SK-N-SH (cell line): ENCODE results near the gene SHH. TPM values are rescaled to one million over a fixed set of nuclear protein-coding genes. Genes with fewer than 3 reads are reported as not detected.
A peak's percentile ranks its signal among the peaks of the same experiment; 100 is the strongest.

Source experiments
- CTCF ChIA-PET: fragments of 300-600, 350-600 bp; formaldehyde crosslinking; extraction: SDS; loops from one replicate; lab custom pipeline; 2021; lab: Yijun Ruan, JAX
- POLR2A ChIA-PET: fragments of 350-600 bp; sonication (Branson Sonifier 250); formaldehyde crosslinking; extraction: SDS; loops from one replicate; lab custom pipeline; 2020; ENCODE audit warnings: antibody characterized with exemption, inconsistent platforms; lab: Yijun Ruan, JAX
- DNase-seq: peaks from one replicate; pipeline ENCODE4 v3.0.0; 2012
- H2AFZ ChIP-seq: fragments of 200-600 bp; sonication (generic); 2 replicates; pipeline ENCODE4 v1.8.1; 2016; ENCODE audit warnings: antibody characterized with exemption, mild to moderate bottlenecking, low read depth
- H3F3A ChIP-seq: fragments of 200-600 bp; sonication (generic); replicated peaks from 2 replicates; pipeline ENCODE3; 2016; ENCODE audit warnings: antibody characterized with exemption, mild to moderate bottlenecking; ENCODE audit not compliant: insufficient read depth
- H3K27ac ChIP-seq, 2 experiments: fragments of 200-500 bp in 1 of 2; fragments of 200-600 bp in 1 of 2; sonication (Bioruptor generic) in 1 of 2; sonication (generic), shearing (Covaris generic) in 1 of 2; 2 replicates each; pipeline versions ENCODE4 v1.5.1 to v1.6.1; 2014 to 2016; ENCODE audit warnings: low read depth in 2 of 2, inconsistent platforms in 1 of 2, low read length in 1 of 2, mild to moderate bottlenecking in 1 of 2, mixed read lengths in 1 of 2
- H3K27me3 ChIP-seq: fragments of 200-600 bp; sonication (generic), shearing (Covaris generic); 2 replicates; pipeline ENCODE4 v1.6.1; 2016; ENCODE audit warnings: mixed run types; ENCODE audit not compliant: insufficient read depth
- H3K36me3 ChIP-seq, 2 experiments: fragments of 200-500 bp in 1 of 2; fragments of 200-600 bp in 1 of 2; sonication (Bioruptor generic) in 1 of 2; sonication (generic) in 1 of 2; replicated peaks in 1 of 2; 2 replicates each; pipeline versions ENCODE3 to v1.5.1; 2014 to 2016; ENCODE audit warnings: low read length in 1 of 2, mild to moderate bottlenecking in 1 of 2; ENCODE audit not compliant: insufficient read depth in 2 of 2, control insufficient read depth in 1 of 2
- H3K4me1 ChIP-seq, 2 experiments: fragments of 200-500 bp in 1 of 2; fragments of 200-600 bp in 1 of 2; sonication (Bioruptor generic) in 1 of 2; sonication (generic), shearing (Covaris generic) in 1 of 2; 2 replicates each; pipeline versions ENCODE4 v1.5.1 to v1.6.1; 2014 to 2016; ENCODE audit warnings: low read depth in 1 of 2, low read length in 1 of 2, mixed run types in 1 of 2; ENCODE audit not compliant: insufficient read depth in 2 of 2, control insufficient read depth in 1 of 2
- H3K4me2 ChIP-seq: fragments of 200-600 bp; sonication (generic), shearing (Covaris generic); 2 replicates; pipeline ENCODE4 v1.6.1; 2017; ENCODE audit warnings: mixed run types
- H3K4me3 ChIP-seq, 2 experiments: fragments of 200-500 bp in 1 of 2; fragments of 200-600 bp in 1 of 2; sonication (Bioruptor generic) in 1 of 2; sonication (generic), shearing (Covaris generic) in 1 of 2; 2 replicates each; pipeline versions ENCODE4 v1.5.1 to v1.8.1; 2014 to 2016; ENCODE audit warnings: low read depth in 2 of 2, inconsistent platforms in 1 of 2, low read length in 1 of 2, mild to moderate bottlenecking in 1 of 2, mixed read lengths in 1 of 2, moderate library complexity in 1 of 2
- H3K79me2 ChIP-seq: fragments of 200-600 bp; sonication (generic); 2 replicates; pipeline ENCODE4 v1.8.1; 2017; ENCODE audit warnings: mild to moderate bottlenecking; ENCODE audit not compliant: insufficient read depth
- H3K9ac ChIP-seq: fragments of 200-600 bp; sonication (generic); 2 replicates; pipeline ENCODE4 v1.6.1; 2017; ENCODE audit warnings: mixed run types
- H3K9me2 ChIP-seq: fragments of 200-600 bp; sonication (generic); 2 replicates; pipeline ENCODE4 v1.6.1; 2017; ENCODE audit warnings: mixed run types
- H3K9me3 ChIP-seq: fragments of 200-600 bp; sonication (generic); 2 replicates; pipeline ENCODE4 v1.6.1; 2017; ENCODE audit warnings: mixed run types, mild to moderate bottlenecking, moderate library complexity
- H4K20me1 ChIP-seq: fragments of 200-600 bp; sonication (generic); 2 replicates; pipeline ENCODE4 v1.6.1; 2017; ENCODE audit warnings: mild to moderate bottlenecking, mixed run types; ENCODE audit not compliant: insufficient read depth
- CHD2 ChIP-seq: fragments of 150-350 bp; IDR thresholded peaks from 2 replicates; pipeline ENCODE4 v1.6.1; 2018; ENCODE audit warnings: low read length; ENCODE audit not compliant: partially characterized antibody
- CTCF ChIP-seq: fragments of 200-600 bp; sonication (generic); IDR thresholded peaks from 2 replicates; pipeline ENCODE4 v1.6.1; 2017; ENCODE audit warnings: antibody characterized with exemption, mild to moderate bottlenecking, moderate library complexity
- ELF1 ChIP-seq: IDR thresholded peaks from 2 replicates; pipeline ENCODE4 v1.4.0; 2012
- EP300 ChIP-seq, 2 experiments: IDR thresholded peaks; 2 replicates each; pipeline versions ENCODE4 v1.4.0 to v1.6.1; 2012; ENCODE audit warnings: borderline replicate concordance in 1 of 2, low read depth in 1 of 2, low read length in 1 of 2
- EZH2phosphoT487 ChIP-seq: fragments of 200-600 bp; sonication (generic); IDR thresholded peaks from 2 replicates; pipeline ENCODE4 v1.6.1; 2017; ENCODE audit warnings: low read depth, mixed run types, mild to moderate bottlenecking, antibody characterized with exemption, moderate library complexity, borderline replicate concordance
- FOSL2 ChIP-seq: IDR thresholded peaks from 2 replicates; pipeline ENCODE4 v1.4.0; 2012; ENCODE audit warnings: low read depth, mild to moderate bottlenecking, moderate library complexity, borderline replicate concordance
- FOXJ3 ChIP-seq: sonication (generic); formaldehyde crosslinking; IDR thresholded peaks from 2 replicates; pipeline ENCODE4 v1.5.1; 2020; ENCODE audit warnings: mild to moderate bottlenecking, missing genetic modification reagents
- FOXM1 ChIP-seq: IDR thresholded peaks from 2 replicates; pipeline ENCODE4 v1.4.0; 2012; ENCODE audit warnings: low read depth, mild to moderate bottlenecking
- GABPA ChIP-seq: IDR thresholded peaks from 2 replicates; pipeline ENCODE4 v1.4.0; 2012; ENCODE audit warnings: low read depth, mild to moderate bottlenecking
- GATA2 ChIP-seq: sonication (generic); formaldehyde crosslinking; IDR thresholded peaks from 2 replicates; pipeline ENCODE4 v1.5.0; 2020; ENCODE audit warnings: mild to moderate bottlenecking, missing genetic modification reagents
- JUND ChIP-seq: IDR thresholded peaks from 2 replicates; pipeline ENCODE4 v1.4.0; 2012
- MXI1 ChIP-seq: IDR thresholded peaks from 2 replicates; pipeline ENCODE4 v1.6.1; 2012; ENCODE audit warnings: mild to moderate bottlenecking, low read depth, low read length, improper control_type of control experiment
- PBX3 ChIP-seq: IDR thresholded peaks from 2 replicates; pipeline ENCODE4; 2012
- POLR2AphosphoS5 ChIP-seq: IDR thresholded peaks from 2 replicates; pipeline ENCODE4 v1.6.1; 2012; ENCODE audit warnings: low read depth, low read length
- RXRA ChIP-seq: IDR thresholded peaks from 2 replicates; pipeline ENCODE4 v1.4.0; 2012; ENCODE audit warnings: low read depth, mild to moderate bottlenecking, borderline replicate concordance
- SMC3 ChIP-seq: IDR thresholded peaks from 2 replicates; pipeline ENCODE4 v1.6.1; 2012; ENCODE audit warnings: low read depth, low read length, improper control_type of control experiment
- TAF1 ChIP-seq: IDR thresholded peaks from 2 replicates; pipeline ENCODE4 v1.6.1; 2012; ENCODE audit warnings: low read depth, mild to moderate bottlenecking, low read length, moderate library complexity, borderline replicate concordance
- TCF12 ChIP-seq: IDR thresholded peaks from 2 replicates; pipeline ENCODE4 v1.4.0; 2012
- YY1 ChIP-seq: IDR thresholded peaks from 2 replicates; pipeline ENCODE4 v1.4.0; 2012; ENCODE audit warnings: low read depth, mild to moderate bottlenecking
- ZBTB33 ChIP-seq: IDR thresholded peaks from 2 replicates; pipeline ENCODE4 v1.4.0; 2012; ENCODE audit warnings: low read depth, borderline replicate concordance
- WGBS: methylation state at CpG from one replicate; pipeline ENCODE4 v1.1.6; 2017; ENCODE audit warnings: low lambda C conversion rate; 5-methylcytosine and 5-hydroxymethylcytosine counted together
- polyA plus RNA-seq, 3 experiments: library from polyadenylated mRNA; depleted of rRNA; stranded (reverse); fragments of >200 nt; gene quantifications; 2 replicates each; pipeline ENCODE4 v1.2.3, GENCODE V29; 2012

Gene SHH
- polyA plus RNA-seq, 1 of the 3 experiments (the other 2 are of a cell fraction): not detected

- POLR2A ChIA-PET: no interaction called here
- H4K20me1 ChIP-seq: no peaks in the 10 kb centered on the region
These were observed 18.1 kb downstream of the SHH start for GRCh38 chr7:155794196-155794595.

GRCh38 chr7:155793720-155794119 lies 18.5 kb downstream of the SHH start:
- no peak for TF ChIP-seq EZH2phosphoT487
- no peak for TF ChIP-seq JUND
- no peak for TF ChIP-seq ZBTB33
- TF ChIP-seq EP300 (IDR thresholded peaks at IDR 0.05; ENCODE audit: borderline replicate concordance in 1 of 2, low read depth in 1 of 2, low read length in 1 of 2): no peak
- no peak for TF ChIP-seq FOXM1
- no peak for TF ChIP-seq SMC3
- no peak for TF ChIP-seq TCF12
- TF ChIP-seq ELF1: no peak
- no peak for TF ChIP-seq FOXJ3
- TF ChIP-seq RXRA: no peak
- TF ChIP-seq TAF1: no peak
- no peak for TF ChIP-seq GATA2
- TF ChIP-seq CHD2: no peak
- no peak for TF ChIP-seq GABPA
- TF ChIP-seq PBX3: no peak
- TF ChIP-seq CTCF: no peak
- no peak for TF ChIP-seq MXI1
- TF ChIP-seq YY1: no peak
- ChIA-PET CTCF (interaction anchor here (1.0 to 3.5 kb wide), 4 partner anchors 12 to 1480 kb away, joined by 3 to 20 read pairs (median 4); no protein-coding TSS in a partner anchor), POLR2A (no interaction called here)
- Histone ChIP-seq H2AFZ (no peak overlapping the region), H3K4me1 (peaks cover 0 to 2% of the 10 kb centered on the region in 2 experiments; a peak in 1 of 4 replicates), H3K27me3 (peaks cover 32% of the 10 kb centered on the region), H3K36me3 (no peaks in the 10 kb centered on the region), H3K4me3 (no peak overlapping the region), H4K20me1 (no peaks in the 10 kb centered on the region), H3K9ac (no peak overlapping the region), H3K4me2 (no peak overlapping the region), H3F3A (peaks cover 5% of the 10 kb centered on the region), H3K9me2 (no peaks in the 10 kb centered on the region), H3K27ac (no peak overlapping the region), H3K79me2 (no peaks in the 10 kb centered on the region), H3K9me3 (no peaks in the 10 kb centered on the region)
- WGBS: 51% methylated on average over 3 of the region's 4 CpGs
- no peak for DNase-seq

More at GRCh38 chr7:155794196-155794595, 18.1 kb downstream of the SHH start:
- Histone ChIP-seq H3K27ac (no peak overlapping the region), H3K4me1 (peaks cover 0 to 2% of the 10 kb centered on the region in 2 experiments; a peak in 1 of 4 replicates), H3F3A (peaks cover 5% of the 10 kb centered on the region), H3K79me2 (no peaks in the 10 kb centered on the region), H3K4me2 (no peak overlapping the region), H3K4me3 (no peak overlapping the region)
- 38% methylated on average over 9 of the region's 9 CpGs for WGBS
- peak; percentile 32 for DNase-seq
- TF ChIP-seq GATA2: no peak
- TF ChIP-seq EZH2phosphoT487: no peak
- no peak for TF ChIP-seq GABPA
- TF ChIP-seq POLR2AphosphoS5: no peak
- no peak for TF ChIP-seq MXI1
- no peak for TF ChIP-seq FOSL2
- TF ChIP-seq, all 33 proteins: peak for 0
- Histone ChIP-seq H3K36me3 (no peaks in the 10 kb centered on the region), H3K9me3 (no peaks in the 10 kb centered on the region), H3K9ac (no peak overlapping the region), H3K9me2 (no peaks in the 10 kb centered on the region), H2AFZ (no peak overlapping the region), H3K27me3 (peaks cover 37% of the 10 kb centered on the region)
- CTCF ChIA-PET: interaction anchor here (1.0 to 3.5 kb wide), 4 partner anchors 11 to 1480 kb away, joined by 3 to 20 read pairs (median 4); no protein-coding TSS in a partner anchor
